ENCODE measurements around the gene CHRNE.

DNA sequence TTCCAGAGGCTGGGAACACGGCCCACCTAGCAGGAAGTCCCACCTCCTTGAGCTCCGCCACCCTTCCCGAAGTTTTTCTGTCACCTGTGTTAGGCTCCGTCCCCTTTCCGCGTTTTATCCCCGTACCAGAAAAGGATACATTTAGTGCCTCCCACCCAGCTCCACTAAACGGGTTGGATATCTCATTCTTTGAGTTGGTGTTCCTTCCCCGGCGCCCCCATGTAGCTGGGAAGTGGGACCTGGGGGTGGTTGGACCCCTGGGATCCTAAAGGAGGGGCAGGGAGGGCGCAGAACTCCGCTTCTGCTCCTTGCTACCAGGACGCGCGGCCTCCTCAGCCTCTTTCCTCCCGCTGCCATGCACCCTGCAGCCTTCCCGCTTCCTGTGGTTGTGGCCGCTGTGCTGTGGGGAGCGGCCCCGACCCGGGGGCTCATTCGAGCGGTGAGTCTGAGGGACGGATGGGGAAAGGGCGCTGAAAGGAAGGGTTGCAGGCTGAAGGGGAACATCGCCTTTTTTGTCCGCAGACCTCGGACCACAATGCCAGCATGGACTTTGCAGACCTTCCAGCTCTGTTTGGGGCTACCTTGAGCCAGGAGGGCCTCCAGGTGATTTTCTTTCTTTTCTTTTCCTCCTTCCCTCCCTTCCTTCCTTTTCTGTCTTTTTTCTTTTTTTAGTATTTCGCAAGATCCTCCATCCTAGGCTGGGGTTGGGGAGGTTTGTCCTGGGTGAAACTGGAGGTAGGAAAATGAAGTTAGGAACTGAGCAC lies 37.8 kb upstream of the CHRNE start:
- TF ChIP-seq, protein P1, sequence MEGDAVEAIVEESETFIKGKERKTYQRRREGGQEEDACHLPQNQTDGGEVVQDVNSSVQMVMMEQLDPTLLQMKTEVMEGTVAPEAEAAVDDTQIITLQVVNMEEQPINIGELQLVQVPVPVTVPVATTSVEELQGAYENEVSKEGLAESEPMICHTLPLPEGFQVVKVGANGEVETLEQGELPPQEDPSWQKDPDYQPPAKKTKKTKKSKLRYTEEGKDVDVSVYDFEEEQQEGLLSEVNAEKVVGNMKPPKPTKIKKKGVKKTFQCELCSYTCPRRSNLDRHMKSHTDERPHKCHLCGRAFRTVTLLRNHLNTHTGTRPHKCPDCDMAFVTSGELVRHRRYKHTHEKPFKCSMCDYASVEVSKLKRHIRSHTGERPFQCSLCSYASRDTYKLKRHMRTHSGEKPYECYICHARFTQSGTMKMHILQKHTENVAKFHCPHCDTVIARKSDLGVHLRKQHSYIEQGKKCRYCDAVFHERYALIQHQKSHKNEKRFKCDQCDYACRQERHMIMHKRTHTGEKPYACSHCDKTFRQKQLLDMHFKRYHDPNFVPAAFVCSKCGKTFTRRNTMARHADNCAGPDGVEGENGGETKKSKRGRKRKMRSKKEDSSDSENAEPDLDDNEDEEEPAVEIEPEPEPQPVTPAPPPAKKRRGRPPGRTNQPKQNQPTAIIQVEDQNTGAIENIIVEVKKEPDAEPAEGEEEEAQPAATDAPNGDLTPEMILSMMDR (IDR thresholded peaks at IDR 0.05), result no peak
- no peak for TF ChIP-seq EZH2 (IDR thresholded peaks at IDR 0.05; ENCODE audit: borderline replicate concordance, insufficient read depth, low read depth, low read length, poor library complexity, severe bottlenecking)

Data from B cell (primary cell).